ENCODE measurements around the gene LMBR1L. TPM values are rescaled to one million over a fixed set of nuclear protein-coding genes. Genes with fewer than 3 reads are reported as not detected.

The LMBR1L gene
- total and polyA plus RNA-seq, 10 of the 15 experiments (the other 5 are each of a cell fraction or from before 2014, with no cell fraction given), result 2.1 to 42.6 (median 20.0) TPM

GRCh38 chr12:49060237-49061156 lies 50.1 kb downstream of the LMBR1L start, which contains the start of gene KMT2D (continued):
- TF ChIP-seq POU2F2 (IDR thresholded peaks at IDR 0.05; ENCODE audit: borderline replicate concordance, low read depth, low read length), result peak; percentile 89; the same call in 2 of the 3 replicates
- peak; percentile 98 for TF ChIP-seq MYC (IDR thresholded peaks at IDR 0.05; ENCODE audit: insufficient read depth, insufficient read length, insufficient replicate concordance, low read length, severe bottlenecking)
- TF ChIP-seq, protein P1, sequence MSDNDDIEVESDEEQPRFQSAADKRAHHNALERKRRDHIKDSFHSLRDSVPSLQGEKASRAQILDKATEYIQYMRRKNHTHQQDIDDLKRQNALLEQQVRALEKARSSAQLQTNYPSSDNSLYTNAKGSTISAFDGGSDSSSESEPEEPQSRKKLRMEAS (IDR thresholded peaks at IDR 0.05; ENCODE audit: low read depth, low read length), result peak; percentile 94
- no peak for TF ChIP-seq HDAC6 (IDR thresholded peaks at IDR 0.05; ENCODE audit: unreplicated experiment)
- TF ChIP-seq ZBTB33 (IDR thresholded peaks at IDR 0.05), result no peak
- peak in 1 of 2 experiments; percentile 66; a peak in 1 of 4 replicates for TF ChIP-seq EP300 (IDR thresholded peaks at IDR 0.05; ENCODE audit: borderline replicate concordance in 1 of 2, control insufficient read depth in 1 of 2, low read depth in 2 of 2, low read length in 2 of 2)
- TF ChIP-seq KAT2A (conservative IDR thresholded peaks at IDR 0.05; ENCODE audit: control insufficient read depth, low read depth, low read length), result no peak
- TF ChIP-seq E4F1 (IDR thresholded peaks at IDR 0.05; ENCODE audit: borderline replicate concordance, partially characterized antibody), result peak; percentile 75
- 0 out of 2 replicates have a peak, but pooled peaks have one; percentile 34 for TF ChIP-seq PAX8 (IDR thresholded peaks at IDR 0.05)
- TF ChIP-seq PAX5 (IDR thresholded peaks at IDR 0.05; ENCODE audit: borderline replicate concordance, low read depth, low read length), result peak; percentile 62; the same call in 1 of the 2 replicates
- TF ChIP-seq NBN (IDR thresholded peaks at IDR 0.05), result peak; percentile 99
- TF ChIP-seq SMARCA5 (IDR thresholded peaks at IDR 0.05), result peak; percentile 93
- TF ChIP-seq POLR2A (IDR thresholded peaks at IDR 0.05; ENCODE audit: low read depth, low read length), result peak; percentile 80
- TF ChIP-seq MEF2A (IDR thresholded peaks at IDR 0.05; ENCODE audit: insufficient read depth, low read depth, low read length), result no peak
- no peak for TF ChIP-seq KDM1A (IDR thresholded peaks at IDR 0.05; ENCODE audit: borderline replicate concordance)
- peak; percentile 76 to 84 for TF ChIP-seq BHLHE40 (IDR thresholded peaks at IDR 0.05; ENCODE audit: borderline replicate concordance in 1 of 2, low read depth in 2 of 2, low read length in 1 of 2)
- TF ChIP-seq, protein P2, sequence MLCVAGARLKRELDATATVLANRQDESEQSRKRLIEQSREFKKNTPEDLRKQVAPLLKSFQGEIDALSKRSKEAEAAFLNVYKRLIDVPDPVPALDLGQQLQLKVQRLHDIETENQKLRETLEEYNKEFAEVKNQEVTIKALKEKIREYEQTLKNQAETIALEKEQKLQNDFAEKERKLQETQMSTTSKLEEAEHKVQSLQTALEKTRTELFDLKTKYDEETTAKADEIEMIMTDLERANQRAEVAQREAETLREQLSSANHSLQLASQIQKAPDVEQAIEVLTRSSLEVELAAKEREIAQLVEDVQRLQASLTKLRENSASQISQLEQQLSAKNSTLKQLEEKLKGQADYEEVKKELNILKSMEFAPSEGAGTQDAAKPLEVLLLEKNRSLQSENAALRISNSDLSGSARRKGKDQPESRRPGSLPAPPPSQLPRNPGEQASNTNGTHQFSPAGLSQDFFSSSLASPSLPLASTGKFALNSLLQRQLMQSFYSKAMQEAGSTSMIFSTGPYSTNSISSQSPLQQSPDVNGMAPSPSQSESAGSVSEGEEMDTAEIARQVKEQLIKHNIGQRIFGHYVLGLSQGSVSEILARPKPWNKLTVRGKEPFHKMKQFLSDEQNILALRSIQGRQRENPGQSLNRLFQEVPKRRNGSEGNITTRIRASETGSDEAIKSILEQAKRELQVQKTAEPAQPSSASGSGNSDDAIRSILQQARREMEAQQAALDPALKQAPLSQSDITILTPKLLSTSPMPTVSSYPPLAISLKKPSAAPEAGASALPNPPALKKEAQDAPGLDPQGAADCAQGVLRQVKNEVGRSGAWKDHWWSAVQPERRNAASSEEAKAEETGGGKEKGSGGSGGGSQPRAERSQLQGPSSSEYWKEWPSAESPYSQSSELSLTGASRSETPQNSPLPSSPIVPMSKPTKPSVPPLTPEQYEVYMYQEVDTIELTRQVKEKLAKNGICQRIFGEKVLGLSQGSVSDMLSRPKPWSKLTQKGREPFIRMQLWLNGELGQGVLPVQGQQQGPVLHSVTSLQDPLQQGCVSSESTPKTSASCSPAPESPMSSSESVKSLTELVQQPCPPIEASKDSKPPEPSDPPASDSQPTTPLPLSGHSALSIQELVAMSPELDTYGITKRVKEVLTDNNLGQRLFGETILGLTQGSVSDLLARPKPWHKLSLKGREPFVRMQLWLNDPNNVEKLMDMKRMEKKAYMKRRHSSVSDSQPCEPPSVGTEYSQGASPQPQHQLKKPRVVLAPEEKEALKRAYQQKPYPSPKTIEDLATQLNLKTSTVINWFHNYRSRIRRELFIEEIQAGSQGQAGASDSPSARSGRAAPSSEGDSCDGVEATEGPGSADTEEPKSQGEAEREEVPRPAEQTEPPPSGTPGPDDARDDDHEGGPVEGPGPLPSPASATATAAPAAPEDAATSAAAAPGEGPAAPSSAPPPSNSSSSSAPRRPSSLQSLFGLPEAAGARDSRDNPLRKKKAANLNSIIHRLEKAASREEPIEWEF (IDR thresholded peaks at IDR 0.05; ENCODE audit: insufficient replicate concordance, low read depth, low read length), result no peak
- TF ChIP-seq POLR2AphosphoS2 (IDR thresholded peaks at IDR 0.05; ENCODE audit: low read depth, low read length), result peak; percentile 62; the same call in 1 of the 2 replicates

Data from GM12878 (cell line).